GM12801 (cell line): ENCODE data around the gene SYNJ2.

Experiments
- CTCF ChIP-seq: IDR thresholded peaks from one replicate; pipeline ENCODE4 v1.5.1; 2011; ENCODE audit warnings: control low read depth; ENCODE audit not compliant: insufficient read length; ENCODE audit errors: extremely low read depth

Gene SYNJ2

GRCh38 chr6:158021376-158021775, 39.7 kb downstream of the SYNJ2 start:
- TF ChIP-seq CTCF, result no peak

GRCh38 chr6:158021814-158022748, 40.4 kb downstream of the SYNJ2 start:
- no peak for TF ChIP-seq CTCF

- no peak for TF ChIP-seq CTCF
Observed at GRCh38 chr6:158022749-158023596, 41.3 kb downstream of the SYNJ2 start.

GRCh38 chr6:158023597-158023939, 41.9 kb downstream of the SYNJ2 start:
- no peak for TF ChIP-seq CTCF

GRCh38 chr6:158024566-158025297, 43.1 kb downstream of the SYNJ2 start:
- no peak for TF ChIP-seq CTCF

- TF ChIP-seq CTCF, result peak; percentile 21
Observed at GRCh38 chr6:158026054-158026900, 44.6 kb downstream of the SYNJ2 start.
